Lung microvascular endothelial cell (primary cell): ENCODE results near the gene PGC. TPM values are rescaled to one million over a fixed set of nuclear protein-coding genes. Genes with fewer than 3 reads are reported as not detected.

Experiments used
- DNase-seq, 2 donors: peaks; one replicate each; pipeline versions ENCODE4 v3.0.0 to v3.0.0-alpha.2; 2010; ENCODE audit warnings: low read depth in 2 of 2
- total RNA-seq: library from RNA; depleted of rRNA; stranded (reverse); fragments of >200 nt; gene quantifications from 2 replicates; pipeline ENCODE4 v1.2.1, GENCODE V29; 2014

The PGC gene
- total RNA-seq, 1 donor from 2014 or later: not detected

GRCh38 chr6:41714556-41715273, 32.5 kb downstream of the PGC start:
- DNase-seq: no peak

DNA sequence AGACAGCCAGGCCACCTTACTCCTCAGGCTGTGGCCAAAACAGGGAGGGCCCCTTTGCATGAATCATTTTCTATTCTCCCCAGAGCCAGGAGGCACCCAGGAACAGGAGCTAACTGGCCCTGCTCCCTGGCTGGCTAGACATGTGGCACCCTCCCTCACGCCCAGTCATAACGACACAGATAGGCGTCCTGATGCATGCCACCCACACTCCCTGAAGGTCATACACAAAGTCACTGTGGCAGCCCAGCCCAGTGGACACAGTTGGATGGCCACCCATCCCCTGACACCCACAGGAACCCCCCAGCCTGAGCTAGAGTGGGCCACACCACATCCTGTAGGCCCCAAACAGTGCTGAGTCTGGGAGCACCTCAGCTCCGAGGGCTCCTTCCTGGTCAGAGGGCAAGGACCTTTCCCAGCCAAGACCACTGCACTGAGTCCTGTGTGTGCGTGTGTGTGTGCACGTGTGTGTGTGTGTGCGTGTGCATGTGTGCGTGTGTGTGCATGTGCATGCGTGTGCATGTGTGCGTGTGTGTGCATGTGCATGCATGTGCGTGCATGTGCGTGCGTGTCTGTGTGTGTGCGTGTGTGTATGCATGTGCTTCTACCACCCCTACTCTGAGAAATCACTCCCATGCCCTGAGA, 33.4 kb downstream of the PGC start:
- DNase-seq: no peak

DNA sequence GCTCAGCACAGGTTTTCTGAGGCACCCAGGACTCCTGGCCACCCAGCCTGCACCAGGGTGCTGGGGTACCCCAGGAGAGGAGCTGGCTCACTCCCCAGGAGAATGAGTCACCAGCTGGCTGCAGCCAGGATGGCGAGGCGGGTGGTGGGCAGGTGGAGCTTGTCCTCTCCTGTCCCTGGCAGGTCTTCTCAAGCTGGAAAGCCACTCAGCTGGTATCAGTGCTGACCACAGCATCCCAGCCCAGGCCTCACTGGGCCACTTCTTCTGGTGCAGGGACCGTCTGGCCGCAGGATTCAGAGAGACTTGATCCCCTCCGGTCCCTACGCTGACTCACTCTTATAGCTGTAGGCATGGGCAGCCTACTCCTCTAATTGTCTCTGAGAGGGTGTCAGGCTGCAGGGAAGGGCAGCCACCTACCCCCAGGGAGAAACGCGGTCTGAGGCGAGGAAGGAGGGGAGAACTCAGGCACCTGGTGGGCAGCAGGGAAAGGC, 34.0 kb downstream of the PGC start:
- DNase-seq: no peak

GRCh38 chr6:41712651-41713103, 34.5 kb downstream of the PGC start:
- DNase-seq: no peak

DNA sequence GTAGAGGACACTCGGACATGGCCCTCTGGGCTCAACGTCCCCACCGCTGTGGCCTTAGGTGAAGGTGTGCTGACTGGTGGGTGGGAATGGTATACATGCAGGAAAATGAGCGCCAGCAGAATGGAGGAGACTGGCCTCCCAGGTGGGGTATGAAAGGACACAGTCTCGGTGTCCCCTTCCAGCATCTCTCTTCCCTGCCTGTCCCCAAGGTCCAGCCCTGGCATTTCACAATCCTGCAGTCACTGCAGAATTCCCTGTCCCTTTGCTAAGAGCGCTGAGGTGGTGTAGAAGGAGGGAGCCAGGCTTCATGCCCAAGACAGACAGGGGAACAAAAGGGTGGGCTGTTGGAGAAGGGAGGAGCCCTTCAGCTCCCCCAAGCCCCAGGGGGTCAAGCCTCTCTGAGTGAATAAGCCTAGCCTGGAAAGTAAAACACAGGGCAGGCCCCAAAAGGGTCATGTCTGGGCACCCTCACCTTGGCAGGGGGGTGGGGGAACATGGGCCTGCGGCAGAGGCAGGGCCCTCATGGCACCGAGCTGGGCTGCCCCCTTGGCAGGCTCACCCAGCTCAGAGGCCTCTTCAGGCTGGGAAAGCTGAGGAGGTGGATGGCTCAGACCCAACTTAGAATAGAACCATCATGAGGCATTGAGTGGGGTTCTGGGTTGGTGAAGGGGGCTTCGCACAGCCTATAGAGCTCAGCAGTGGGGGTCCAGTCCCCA, 35.7 kb downstream of the PGC start:
- no peak for DNase-seq

- no peak for DNase-seq
Measured at GRCh38 chr6:41709375-41709774, 37.8 kb downstream of the PGC start.

DNA sequence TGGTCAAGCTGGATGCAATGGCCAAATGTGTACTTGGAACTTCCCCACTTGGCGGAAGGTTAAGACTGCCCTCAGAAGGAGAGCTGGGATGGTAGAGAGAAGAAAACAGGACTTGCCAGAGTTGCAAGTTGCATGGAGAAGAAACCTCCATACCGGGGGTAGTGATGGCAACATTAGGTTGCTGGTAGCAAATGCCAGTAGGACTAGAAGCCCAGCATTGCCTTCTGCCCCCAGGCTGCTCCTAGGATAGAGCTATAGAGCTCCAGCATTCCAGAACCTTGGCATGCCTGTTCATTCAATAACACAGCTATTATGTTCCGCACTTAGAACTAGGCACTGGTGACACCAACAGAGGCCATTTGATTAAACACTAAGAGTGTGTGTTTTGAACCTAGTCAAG, 38.3 kb downstream of the PGC start:
- DNase-seq: no peak

- DNase-seq: peak; percentile 31 to 36
Measured at GRCh38 chr6:41707565-41708200, 39.5 kb downstream of the PGC start.

DNA sequence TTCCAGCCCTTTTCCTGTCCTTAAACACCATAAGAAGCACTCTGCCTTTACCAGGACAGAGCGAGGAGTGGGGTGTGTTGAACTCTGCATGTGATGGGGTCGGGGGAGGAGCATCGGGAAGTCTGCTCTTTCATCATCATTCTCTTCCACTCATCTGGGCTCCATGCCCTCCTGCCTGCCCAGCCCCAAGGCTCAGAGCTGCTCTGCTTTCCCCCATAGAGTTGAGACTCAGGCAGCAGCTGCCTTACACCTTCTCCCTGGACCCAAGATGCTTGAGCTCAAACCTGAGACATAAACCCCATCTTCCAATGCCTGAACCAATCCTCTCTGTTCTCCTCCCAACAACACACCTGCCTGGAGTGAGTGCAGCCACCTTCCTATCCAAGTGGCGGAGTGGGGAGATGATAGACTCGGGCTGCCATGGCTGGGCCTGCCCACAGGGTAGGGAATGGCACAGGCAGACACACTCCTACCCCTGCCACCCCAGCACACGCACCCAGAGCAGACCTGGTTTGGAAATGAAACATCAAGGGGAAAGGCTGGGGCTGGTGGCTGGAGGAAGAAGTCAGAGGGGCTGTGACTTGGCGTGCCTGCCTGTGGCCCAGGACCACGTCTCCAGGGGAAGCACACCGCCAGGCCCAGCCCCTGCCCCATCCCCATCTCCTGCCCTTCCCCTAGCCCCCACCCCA, 40.2 kb downstream of the PGC start:
- DNase-seq: peak; percentile 6 to 13

DNA sequence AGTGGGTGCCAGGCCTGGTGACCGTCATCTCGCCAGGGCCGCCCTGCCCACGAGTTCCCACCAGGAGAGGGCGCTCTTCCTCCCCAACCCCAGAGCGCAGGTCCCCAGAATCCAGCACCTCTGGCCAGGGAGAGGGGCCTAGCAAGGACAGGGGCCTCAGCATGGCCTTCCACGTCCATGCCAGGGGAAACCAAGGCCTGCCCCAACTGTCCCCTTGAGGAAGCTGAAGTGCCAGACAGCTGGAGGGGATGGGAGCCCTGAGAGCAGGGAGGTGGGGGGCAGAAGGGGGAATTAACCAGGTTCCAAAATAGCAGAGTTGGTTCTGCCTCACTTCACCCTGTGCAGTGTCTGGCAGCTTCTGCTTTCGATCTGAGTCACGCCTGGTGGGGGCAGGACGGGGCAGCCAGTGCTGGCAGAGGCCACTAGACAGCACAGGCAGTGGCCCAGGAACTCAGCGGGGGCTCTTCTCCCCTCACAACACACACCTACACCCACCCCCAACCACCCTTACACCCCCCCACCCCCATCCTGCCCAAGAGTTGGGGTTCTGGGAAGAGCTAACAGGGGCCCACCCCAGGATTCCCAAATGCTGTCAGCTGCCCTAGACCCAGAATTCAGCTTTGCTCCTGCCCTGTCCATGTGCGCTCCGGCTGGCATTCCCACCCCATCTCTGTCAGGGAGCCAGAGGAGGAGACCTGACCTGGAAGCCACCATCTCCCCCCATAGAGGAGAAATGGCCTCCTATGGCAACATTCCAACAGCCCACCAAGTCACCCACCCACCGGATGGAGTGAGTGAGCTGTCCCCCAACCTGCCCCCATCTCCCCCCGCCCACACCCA, 41.0 kb downstream of the PGC start:
- DNase-seq: peak; percentile 62 to 79

DNA sequence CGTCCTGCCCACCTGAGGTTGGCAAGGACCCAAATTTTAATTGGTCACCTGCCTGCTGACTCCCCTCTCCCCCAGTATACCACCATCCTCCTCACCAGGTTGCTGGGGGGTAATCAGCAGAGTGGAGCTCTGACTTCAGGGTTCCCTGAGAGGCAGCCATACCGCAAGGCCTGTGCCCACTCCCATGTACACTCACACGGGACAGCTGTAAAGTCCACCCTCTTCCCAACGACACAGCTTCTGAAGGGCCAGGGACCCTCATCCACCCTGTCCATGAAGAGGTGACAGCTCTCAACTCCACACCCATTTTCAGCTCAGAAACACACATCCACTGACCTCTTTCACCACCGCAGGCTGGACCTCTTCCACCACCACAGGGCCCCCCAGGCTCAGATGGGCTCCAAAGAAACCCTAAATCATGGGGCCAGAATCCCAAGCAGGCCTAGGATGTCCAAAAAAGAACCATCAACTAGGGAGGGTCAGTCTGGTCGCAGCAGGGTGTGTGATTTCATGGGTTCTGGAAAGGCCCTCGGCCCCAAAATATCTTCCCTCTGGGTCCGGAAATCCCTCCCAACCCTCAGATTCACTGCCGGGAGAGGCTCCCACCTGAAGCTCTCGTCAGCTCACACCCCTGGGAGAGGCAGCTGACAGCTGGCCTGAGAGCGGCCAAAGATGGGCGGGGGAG, 41.7 kb downstream of the PGC start:
- no peak for DNase-seq

DNA sequence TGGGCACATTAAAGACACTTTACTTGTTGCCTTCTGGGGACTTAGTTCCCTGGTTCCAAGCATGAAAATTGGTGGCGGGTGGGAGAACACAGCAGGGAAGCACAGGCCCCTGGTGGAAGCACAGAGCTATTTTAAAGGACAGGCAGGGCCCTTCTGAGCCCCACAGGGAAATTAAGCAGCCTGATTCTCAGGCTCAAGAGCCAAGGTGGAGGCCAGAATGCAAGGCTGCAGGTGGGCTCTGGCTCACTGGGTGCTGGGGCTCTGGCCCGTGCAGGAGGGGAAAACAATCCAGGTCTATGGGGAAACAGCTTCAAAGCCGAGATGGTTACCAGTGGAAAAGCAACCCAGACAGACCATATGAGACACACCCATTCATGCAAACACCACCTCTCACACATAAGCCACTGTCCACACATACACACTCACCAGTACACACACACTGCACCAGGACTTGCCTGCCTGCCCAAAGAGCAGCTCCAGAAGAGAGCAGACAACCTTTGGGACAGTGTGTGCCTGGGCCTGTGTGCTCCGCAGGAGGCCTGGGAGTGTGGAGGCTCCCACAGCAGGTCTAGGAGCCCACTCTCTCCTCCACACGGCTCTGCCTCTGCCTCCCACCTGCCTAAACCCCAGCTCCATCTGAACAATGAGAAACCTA, 42.4 kb downstream of the PGC start:
- no peak for DNase-seq

DNA sequence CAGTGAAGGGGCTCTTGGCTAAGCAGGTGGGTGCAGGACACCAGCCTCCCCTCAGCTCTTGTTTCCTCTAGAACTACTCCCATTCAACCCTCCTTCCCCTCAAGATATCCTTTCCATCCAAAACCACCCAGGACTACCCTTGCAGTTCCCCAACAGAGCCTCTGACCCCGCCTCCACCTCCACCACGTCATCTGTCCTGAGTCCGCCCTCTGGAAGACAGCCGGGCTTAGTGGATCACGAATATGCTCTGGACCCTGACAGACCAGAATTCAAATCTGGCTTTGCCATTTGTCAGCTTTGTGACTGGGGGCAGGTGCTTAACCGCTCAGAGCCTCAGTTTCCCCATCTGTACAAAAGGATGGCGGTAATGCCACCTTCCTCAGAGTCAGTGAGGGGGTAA, 43.2 kb downstream of the PGC start:
- DNase-seq: no peak

- DNase-seq: no peak
Measured at GRCh38 chr6:41702771-41703494, 44.3 kb downstream of the PGC start.

- DNase-seq: no peak
Measured at GRCh38 chr6:41702089-41702745, 45.0 kb downstream of the PGC start.

DNA sequence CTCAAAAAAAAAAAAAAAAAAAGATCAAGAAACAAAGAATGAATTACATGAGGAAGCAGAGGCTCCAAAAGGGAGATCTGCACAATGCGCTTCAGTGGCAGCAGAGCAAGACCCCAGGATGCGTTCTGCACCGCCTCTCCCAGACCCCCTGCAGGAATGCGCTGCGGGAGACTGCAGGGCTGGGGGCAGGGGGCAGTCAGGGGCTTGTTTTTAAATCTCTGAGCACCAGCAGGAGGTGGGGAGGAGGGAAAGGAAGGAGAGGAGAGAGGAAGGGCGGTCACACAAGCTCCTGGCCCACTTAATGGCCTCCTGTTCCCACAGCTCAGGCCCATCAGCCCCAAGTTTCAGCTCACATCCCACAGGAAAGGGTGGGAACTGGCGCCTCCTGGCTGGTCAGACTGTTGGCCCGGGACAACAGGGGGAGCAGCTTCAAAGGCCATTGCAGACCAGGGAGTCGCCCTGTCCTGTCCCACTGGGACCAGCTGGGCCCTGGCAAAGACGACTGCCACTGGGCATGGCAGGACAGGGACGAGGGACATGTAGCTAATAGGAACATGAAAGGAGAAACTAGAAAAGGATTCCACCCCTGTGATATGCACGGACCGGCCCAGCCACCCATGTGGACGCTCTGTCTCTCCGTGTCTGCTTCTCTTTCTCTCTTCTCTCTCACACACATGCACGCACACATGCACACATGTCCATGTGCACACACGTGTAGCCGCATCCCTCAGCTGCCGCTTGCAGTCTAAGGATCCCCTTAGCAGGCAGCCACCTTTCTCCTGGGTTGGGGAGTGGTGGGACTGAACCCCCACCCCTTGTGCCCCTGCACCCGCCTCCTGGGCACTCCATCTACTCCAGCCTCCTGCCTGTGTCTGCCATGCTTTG, 46.5 kb downstream of the PGC start:
- DNase-seq: peak; percentile 50 to 59

GRCh38 chr6:41699063-41699462, 48.1 kb downstream of the PGC start:
- no peak for DNase-seq
